ENCODE results near the gene GAS1.

Gene GAS1

DNA sequence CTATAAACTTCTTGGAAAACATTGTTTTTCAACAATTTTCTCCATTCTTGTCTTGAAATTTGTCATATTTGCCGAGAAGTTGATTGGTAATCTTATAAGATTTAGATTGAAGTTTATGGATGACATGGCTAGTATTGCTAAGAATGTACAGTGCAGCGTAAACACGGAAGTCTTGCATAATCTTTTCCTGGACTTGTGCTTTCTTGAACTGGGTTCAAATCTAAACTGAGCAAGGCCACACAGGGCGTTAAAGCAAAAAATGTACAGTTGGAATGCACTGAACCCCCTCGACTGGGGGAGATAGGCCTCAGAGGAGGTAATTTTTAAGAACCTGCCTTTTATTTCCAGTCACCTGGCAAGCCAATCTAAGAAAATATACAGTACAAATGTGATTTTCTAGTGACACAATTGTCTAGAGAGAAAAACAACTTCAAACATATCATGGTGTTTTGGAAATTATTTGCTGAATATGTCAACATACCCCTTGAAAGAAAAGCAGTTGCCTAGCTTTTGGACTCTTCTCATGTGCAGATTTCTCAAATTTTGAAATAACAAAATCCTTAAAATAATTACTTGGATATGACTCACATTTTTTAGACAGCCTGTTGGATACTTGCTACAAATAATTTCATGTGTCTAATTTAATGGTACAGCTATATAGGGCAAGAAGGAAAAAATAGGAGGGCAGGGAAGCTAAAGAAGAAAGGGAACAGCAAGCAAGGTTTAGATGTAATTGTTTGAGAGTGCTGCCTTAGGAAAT is 18.5 kb upstream of the GAS1 start:
- DNase-seq (ENCODE audit: low read depth in 1 of 2, low spot score in 1 of 2), result no peak

GRCh38 chr9:86962692-86963091 is 15.4 kb upstream of the GAS1 start:
- DNase-seq (ENCODE audit: low read depth in 1 of 2, low spot score in 1 of 2), result no peak

GRCh38 chr9:86960938-86961337 is 13.6 kb upstream of the GAS1 start:
- no peak for DNase-seq (ENCODE audit: low read depth in 1 of 2, low spot score in 1 of 2)

DNA sequence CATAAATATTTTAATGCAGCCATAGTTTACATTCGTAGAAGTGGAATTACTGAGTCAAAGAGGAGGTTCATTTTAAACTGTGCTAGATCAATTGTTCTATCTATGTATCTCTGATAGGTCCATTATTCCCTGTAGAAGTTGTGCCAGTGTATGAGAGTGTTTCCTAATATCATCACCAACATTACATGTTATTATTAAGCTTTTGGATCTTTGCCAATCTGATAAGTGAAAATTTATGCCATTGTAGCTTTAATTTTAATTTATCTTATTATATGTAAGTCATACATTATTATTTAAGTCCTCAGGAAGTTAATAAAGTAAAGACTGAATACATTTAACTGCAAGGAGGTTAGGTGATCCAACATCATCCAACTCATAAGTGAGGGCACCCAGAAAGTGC is 10.9 kb upstream of the GAS1 start:
- DNase-seq (ENCODE audit: low read depth in 1 of 2, low spot score in 1 of 2), result no peak

DNA sequence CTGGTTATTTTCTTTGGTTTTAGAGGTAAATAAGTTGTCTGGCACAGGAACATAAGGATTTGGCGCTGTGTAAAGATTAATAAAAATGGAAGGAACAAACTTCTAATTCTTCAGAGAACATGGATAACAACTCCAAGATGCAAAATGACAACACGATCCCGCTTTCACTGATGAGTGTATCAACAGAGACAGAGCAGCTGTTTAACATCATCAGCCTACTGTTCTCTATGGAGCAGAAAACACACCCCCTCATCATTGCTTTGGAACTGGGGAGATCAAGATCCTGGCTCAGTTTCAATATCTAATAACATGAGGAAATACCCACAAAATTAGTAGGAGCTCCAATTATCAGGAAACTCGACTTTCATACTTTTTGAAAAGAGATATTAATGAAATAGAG is 8.3 kb upstream of the GAS1 start:
- no peak for DNase-seq (ENCODE audit: low read depth in 1 of 2, low spot score in 1 of 2)

DNA sequence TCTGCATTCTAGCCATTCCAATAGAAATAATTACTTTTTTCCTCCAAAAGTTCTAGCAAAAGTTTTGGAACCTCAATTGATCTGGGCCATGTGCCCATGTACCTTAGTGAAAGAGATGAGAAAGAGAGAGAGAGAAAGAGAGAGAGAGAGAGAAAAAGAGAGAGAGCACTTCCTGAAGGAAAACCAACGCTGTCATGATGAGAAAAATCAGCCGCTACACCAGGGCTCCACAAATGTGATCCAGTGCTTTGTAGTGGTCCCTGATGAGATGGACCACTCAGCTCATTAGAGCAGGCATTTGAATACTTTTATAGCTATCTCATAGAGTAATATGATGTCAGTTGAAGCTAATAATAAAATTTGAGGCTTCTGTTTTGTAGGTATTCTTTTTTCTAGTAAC is 7.7 kb upstream of the GAS1 start:
- no peak for DNase-seq (ENCODE audit: low read depth in 1 of 2, low spot score in 1 of 2)

- DNase-seq (ENCODE audit: low read depth in 1 of 2, low spot score in 1 of 2), result no peak
Measured at GRCh38 chr9:86953181-86953580, 5.9 kb upstream of the GAS1 start.

GRCh38 chr9:86948074-86948929 is 996 bp upstream of the GAS1 start:
- DNase-seq (ENCODE audit: low read depth in 1 of 2, low spot score in 1 of 2), result peak; percentile 40 to 59

- peak; percentile 39 to 52 for DNase-seq (ENCODE audit: low read depth in 1 of 2, low spot score in 1 of 2)
Measured at GRCh38 chr9:86946201-86947145, 833 bp downstream of the GAS1 start.

DNA sequence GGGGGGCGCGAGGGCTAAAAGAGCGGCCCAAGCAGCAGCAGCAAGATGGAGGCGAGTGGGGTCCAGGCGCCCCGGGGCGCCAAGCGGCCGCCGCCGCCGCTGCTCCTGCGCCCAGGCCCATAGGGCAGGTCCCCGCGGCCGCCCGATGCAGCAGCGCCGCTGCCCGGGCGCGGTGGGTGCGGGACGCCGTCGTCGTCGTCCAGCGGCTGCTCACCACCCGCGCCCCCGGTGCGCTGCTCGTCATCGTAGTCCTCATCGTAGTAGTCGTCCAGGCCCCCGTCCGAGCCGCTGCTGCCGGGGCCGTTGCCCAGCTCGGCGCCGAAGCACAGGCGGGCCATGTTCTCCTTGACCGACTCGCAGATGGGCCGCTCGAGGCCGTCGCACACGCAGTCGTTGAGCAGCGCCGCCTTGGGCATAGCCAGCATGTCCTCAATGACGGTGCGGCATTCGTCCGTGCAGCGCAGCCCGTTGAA is 1.5 kb downstream of the GAS1 start:
- no peak for DNase-seq (ENCODE audit: low read depth in 1 of 2, low spot score in 1 of 2)

- DNase-seq (ENCODE audit: low read depth in 1 of 2, low spot score in 1 of 2), result no peak
Measured at GRCh38 chr9:86944796-86945727, 2.2 kb downstream of the GAS1 start.

- DNase-seq (ENCODE audit: low read depth in 1 of 2, low spot score in 1 of 2), result no peak
Measured at GRCh38 chr9:86943201-86944113, 3.8 kb downstream of the GAS1 start.

GRCh38 chr9:86942281-86943200 is 4.8 kb downstream of the GAS1 start:
- DNase-seq (ENCODE audit: low read depth in 1 of 2, low spot score in 1 of 2), result no peak

DNA sequence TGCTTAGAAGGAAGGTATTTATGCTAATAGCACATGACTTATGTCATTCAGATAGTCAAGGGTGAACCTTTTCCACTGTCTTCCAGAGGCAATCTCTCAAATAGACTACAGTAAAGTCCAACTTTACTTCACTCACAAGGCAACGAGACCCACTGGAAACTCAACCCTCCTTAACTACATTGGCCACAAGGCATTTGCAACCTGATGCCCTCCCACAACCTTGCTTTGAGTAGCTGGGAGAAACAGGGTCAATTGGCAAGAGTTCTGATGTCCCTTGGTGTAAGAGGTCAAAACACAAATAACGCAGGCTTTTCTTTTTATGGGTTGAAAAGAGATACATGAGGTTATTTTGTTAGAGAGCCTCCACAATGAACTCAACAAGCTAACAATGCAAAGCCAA is 6.1 kb downstream of the GAS1 start:
- DNase-seq (ENCODE audit: low read depth in 1 of 2, low spot score in 1 of 2), result no peak

- DNase-seq (ENCODE audit: low read depth in 1 of 2, low spot score in 1 of 2), result no peak
Measured at GRCh38 chr9:86940774-86941173, 6.5 kb downstream of the GAS1 start.

- DNase-seq (ENCODE audit: low read depth in 1 of 2, low spot score in 1 of 2), result no peak
Measured at GRCh38 chr9:86939891-86940290, 7.4 kb downstream of the GAS1 start.

DNA sequence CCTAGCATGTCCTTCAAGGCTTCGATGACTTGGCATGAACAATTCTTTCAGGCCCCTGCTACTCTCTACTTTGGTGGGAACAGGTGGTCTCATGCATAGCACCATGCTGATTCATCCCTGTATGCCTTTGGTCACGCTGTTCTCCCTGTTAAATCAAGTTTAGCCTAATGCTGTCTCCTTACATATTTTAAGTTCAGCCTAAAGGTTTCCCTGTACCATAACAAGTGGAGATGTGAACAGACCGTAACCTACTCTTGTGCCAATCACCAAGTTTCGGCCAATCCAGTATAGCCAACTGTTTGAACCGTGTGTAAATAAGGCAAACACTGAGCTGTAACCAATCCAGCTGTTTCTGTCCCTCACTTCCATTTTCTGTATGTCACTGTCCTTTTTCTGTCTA is 8.0 kb downstream of the GAS1 start:
- DNase-seq (ENCODE audit: low read depth in 1 of 2, low spot score in 1 of 2), result no peak

GRCh38 chr9:86938780-86939179 is 8.5 kb downstream of the GAS1 start:
- DNase-seq (ENCODE audit: low read depth in 1 of 2, low spot score in 1 of 2), result no peak

All from stimulated activated CD4-positive, alpha-beta T cell treated with anti-CD3 and anti-CD28 coated beads, Interleukin-15, amount 100 ng/mL, for 1 hour (primary cell).